ENCODE data around the gene LONRF3. TPM values are rescaled to one million over a fixed set of nuclear protein-coding genes. Genes with fewer than 3 reads are reported as not detected.

Gene LONRF3
- 1 to 10 TPM; 3.6 to 8.8 TPM for total RNA-seq

DNA sequence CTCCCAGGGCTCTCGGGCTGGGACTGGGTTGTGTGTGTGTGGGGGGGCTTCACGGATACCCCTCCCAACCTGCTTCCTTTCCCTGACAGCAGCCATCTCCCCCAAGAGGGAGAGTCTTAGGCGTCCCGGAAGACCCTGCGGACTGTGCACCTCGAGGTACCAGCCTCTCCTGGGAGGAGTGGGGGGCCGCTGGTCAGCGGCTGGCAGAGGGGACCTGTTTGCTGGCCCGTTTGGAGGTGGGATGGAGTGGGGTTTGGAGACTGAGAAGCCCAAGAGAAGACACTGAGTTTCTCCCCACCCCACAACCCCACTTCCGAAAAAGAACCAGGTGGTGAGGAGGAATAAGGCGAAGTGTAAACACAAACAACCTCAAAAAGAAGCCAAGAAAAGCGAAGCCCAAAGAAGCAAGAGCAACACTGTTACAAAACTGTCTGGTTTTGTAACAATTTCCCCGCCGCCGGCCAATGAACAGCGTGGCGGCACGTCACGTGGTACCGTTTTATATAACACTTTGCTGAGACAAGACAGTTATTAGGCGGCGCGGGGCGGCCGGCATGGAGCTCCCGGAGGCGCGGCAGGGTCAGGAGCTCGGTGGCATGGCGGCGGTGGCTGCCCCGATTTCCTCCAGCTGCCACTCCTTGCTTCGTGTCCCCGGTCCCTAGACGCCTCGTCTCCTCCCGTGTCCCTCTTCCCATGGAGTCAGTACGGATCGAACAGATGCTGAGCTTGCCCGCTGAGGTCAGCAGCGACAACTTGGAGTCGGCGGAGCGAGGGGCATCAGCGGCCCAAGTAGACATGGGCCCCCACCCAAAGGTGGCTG is at the start of gene LONRF3:
Gene LONRF3, plus strand, starts transcription at position 531 of the 820 bp plus-strand sequence. Its CDS starts 163 bp downstream, at position 694.
- peak within 1 kb of the TSS; percentile 77 to 89 for H3K27ac ChIP-seq
- H3K4me3 ChIP-seq = peak within 1 kb of the TSS; percentile 62 to 65
- no peaks in the 10 kb centered on the region for H3K36me3 ChIP-seq
- TF ChIP-seq, protein P1, sequence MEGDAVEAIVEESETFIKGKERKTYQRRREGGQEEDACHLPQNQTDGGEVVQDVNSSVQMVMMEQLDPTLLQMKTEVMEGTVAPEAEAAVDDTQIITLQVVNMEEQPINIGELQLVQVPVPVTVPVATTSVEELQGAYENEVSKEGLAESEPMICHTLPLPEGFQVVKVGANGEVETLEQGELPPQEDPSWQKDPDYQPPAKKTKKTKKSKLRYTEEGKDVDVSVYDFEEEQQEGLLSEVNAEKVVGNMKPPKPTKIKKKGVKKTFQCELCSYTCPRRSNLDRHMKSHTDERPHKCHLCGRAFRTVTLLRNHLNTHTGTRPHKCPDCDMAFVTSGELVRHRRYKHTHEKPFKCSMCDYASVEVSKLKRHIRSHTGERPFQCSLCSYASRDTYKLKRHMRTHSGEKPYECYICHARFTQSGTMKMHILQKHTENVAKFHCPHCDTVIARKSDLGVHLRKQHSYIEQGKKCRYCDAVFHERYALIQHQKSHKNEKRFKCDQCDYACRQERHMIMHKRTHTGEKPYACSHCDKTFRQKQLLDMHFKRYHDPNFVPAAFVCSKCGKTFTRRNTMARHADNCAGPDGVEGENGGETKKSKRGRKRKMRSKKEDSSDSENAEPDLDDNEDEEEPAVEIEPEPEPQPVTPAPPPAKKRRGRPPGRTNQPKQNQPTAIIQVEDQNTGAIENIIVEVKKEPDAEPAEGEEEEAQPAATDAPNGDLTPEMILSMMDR (IDR thresholded peaks at IDR 0.05) = no peak
- H3K9me3 ChIP-seq = no peaks in the 10 kb centered on the region
- no peaks in the 10 kb centered on the region for H3K27me3 ChIP-seq
- DNase-seq (ENCODE audit: low spot score) = peak; percentile 93
- peaks cover 0 to 19% of the 10 kb centered on the region in 2 donors for H3K4me1 ChIP-seq

DNA sequence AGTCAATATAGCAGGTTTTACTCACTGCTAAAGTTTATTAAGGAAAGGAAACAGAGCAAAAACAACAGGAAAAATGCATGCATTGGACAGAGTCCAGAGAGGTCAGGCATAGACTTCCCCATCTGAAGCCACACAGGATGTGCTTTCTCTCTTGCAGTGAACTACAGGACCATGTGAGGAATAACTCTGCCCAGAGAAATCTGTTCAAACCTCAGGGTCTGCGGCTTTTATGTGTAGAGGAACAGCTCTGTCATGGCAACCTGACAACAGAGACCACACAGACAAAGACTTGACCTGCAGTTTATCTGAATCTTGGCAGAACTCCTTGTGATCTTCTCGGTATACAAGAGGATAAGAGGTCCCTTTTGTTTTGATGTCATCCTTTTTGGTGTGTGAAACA is 46.3 kb upstream of the LONRF3 start:
- Histone ChIP-seq H3K4me3 (no peak overlapping the region), H3K9me3 (no peaks in the 10 kb centered on the region), H3K27ac (no peak overlapping the region), H3K36me3 (no peaks in the 10 kb centered on the region), H3K27me3 (no peaks in the 10 kb centered on the region), H3K4me1 (no peaks in the 10 kb centered on the region)
- DNase-seq (ENCODE audit: low spot score) = no peak
- TF ChIP-seq, protein P1 (IDR thresholded peaks at IDR 0.05) = no peak

DNA sequence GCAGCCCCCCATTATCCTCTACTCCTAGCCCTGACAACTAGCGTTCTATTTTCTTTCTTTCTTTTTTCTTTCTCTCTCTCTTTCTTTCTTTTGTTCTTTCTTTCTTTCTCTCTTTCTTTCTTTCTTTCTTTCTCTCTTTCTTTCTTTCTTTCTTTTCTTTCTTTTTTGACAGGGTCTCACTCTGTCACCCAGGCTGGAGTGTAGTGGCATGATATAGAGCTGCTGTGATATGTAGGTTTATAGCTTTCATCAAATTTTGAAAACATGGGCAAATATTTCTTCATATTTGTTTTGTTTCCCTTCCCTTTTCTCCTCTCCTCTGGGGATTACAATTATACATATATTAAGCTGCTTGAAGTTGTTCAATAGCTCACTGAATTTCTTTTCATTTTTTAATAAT is 39.1 kb upstream of the LONRF3 start:
- no peak for DNase-seq (ENCODE audit: low spot score)
- no peak overlapping the region for H3K4me3 ChIP-seq
- no peaks in the 10 kb centered on the region for H3K36me3 ChIP-seq
- TF ChIP-seq, protein P1 (IDR thresholded peaks at IDR 0.05) = no peak
- no peaks in the 10 kb centered on the region for H3K27me3 ChIP-seq
- no peaks in the 10 kb centered on the region for H3K9me3 ChIP-seq
- no peak overlapping the region for H3K27ac ChIP-seq
- H3K4me1 ChIP-seq = no peaks in the 10 kb centered on the region

DNA sequence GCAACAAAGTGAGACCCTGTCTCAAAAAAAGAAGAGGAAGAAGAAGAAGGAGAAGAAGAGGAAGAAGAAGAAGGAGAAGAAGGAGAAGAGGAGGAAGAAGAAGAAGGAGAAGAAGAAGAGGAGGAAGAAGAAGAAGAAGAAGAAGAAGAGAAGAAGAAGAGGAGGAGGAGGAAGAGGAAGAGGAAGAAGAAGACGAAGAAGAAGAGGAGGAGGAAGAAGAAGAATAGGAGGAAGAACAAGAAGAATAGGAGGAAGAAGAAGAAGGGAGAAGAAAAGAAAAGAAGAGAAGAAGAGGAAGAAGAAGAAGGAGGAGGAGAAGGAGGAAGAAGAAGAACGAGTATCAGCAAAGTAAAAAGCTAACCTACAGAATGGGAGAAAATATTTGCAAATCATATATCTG is 33.3 kb upstream of the LONRF3 start:
- Histone ChIP-seq H3K4me1 (no peaks in the 10 kb centered on the region), H3K9me3 (no peaks in the 10 kb centered on the region), H3K4me3 (no peak overlapping the region), H3K36me3 (no peaks in the 10 kb centered on the region), H3K27ac (no peak overlapping the region), H3K27me3 (no peaks in the 10 kb centered on the region)
- TF ChIP-seq, protein P1 (IDR thresholded peaks at IDR 0.05) = no peak
- DNase-seq (ENCODE audit: low spot score) = no peak

DNA sequence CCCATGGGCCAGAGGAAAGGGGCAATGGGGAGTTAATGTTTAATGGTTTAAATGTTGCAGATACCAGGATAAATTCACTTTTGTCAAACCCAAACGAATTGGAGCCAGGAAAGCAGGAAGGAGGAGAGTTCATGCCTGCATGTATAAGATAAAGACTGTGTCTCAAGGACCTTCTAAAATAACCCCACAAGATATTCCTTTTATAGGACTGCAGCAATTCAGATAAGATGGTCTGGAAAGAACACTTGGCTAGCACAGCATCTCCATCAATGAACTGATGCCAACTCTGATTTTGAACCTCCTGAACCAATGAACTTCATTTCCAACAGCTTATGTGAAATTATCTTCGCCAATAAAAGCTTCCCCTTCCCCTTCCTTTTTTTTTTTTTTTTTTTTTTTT is 31.3 kb upstream of the LONRF3 start:
- no peaks in the 10 kb centered on the region for H3K36me3 ChIP-seq
- H3K4me3 ChIP-seq = no peak overlapping the region
- TF ChIP-seq, protein P1 (IDR thresholded peaks at IDR 0.05) = no peak
- no peak overlapping the region for H3K27ac ChIP-seq
- H3K27me3 ChIP-seq = no peaks in the 10 kb centered on the region
- no peaks in the 10 kb centered on the region for H3K9me3 ChIP-seq
- H3K4me1 ChIP-seq = no peaks in the 10 kb centered on the region
- DNase-seq (ENCODE audit: low spot score) = no peak
